Iris pigment epithelial cell (primary cell): ENCODE data around the gene STAT5B.
A peak's percentile ranks its signal among the peaks of the same experiment; 100 is the strongest.
"Not testable (repeated sequence)": the region's sequence is repeated elsewhere in the genome, so short reads cannot be mapped to it uniquely, and the experiment has no call there.

Experiments
- DNase-seq: peaks from one replicate; pipeline ENCODE4 v3.0.0-alpha.2; 2011; ENCODE audit warnings: low read depth

Gene STAT5B

GRCh38 chr17:42233156-42233555 is 43.0 kb downstream of the STAT5B start:
- DNase-seq = peak; percentile 82

DNA sequence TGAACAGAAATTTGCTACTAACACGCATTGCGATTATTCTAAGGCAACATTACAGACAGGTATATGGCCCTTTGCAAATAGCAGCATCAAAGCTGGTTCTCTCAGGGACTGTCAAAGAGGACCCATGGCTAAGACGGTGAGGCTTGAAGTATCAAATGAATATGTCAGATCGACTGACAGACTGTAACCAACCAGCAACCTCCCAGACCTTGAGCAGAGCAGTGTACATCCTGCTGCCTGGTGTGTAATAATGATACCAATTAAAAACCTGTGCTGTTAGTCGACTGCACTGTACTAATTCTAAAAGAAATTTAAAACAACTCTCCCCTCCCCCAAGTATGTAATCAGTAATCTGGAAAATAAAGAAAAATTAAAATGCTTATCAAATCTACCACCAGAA is 46.0 kb downstream of the STAT5B start:
- DNase-seq = no peak

DNA sequence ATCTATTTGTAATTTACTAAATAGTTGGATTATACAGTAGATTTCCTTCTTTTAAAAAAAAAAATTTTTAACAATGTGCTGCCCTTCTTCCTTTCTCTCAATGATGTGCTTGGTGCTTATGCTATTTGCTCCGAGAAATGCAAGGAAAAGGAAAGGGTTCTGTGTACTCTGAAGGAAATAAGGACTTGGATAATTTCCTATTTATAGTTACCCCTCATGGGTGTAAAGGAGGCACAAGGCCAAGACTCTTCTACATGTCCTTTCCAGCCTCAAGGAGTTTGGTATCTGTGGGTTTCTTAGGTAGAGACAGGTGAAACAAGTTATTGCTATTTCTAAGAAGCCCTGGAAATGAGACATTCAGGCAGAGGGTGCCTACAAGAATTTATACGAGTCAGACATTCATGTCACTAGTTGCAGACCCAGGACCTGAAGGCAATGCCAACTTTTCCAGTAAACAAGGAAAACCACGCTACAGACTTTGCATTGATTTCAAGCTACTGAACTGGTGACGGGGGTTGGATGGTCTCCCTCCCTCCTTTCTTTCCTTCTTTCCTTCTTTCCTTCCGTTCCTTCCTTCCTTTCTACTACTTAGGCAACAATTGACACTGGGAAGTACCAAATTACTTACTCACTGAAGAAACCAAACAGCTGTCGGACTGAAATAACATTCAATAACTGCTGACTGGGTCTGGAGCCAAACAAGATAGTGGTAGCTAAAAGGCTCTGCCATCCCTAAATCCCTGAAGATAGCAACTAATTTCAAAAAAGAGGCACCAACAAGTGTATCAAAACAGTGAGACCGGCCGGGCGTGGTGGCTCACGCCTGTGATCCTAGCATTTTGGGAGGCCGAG is 48.1 kb downstream of the STAT5B start:
- peak; percentile 56 for DNase-seq

DNA sequence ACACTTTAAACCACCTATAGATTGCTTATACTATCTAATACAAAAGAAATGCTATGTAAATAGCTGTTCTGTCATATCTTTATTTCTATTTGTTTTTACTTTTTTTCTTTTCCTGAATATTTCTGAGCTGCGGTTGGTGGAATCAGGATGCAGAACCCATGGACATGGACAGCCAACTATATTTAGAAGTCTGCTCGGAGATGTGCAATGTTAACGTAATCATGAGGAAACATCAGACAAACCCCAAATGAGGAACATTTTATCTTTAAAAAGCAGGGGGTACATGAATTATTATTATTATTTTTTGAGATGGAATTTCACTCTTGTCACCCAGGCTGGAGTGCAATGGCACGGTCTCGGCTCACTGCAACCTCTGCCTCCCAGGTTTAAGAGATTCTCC is 50.5 kb downstream of the STAT5B start:
- DNase-seq = no peak

GRCh38 chr17:42224651-42225050 is 51.5 kb downstream of the STAT5B start:
- DNase-seq = no peak

- DNase-seq = peak; percentile 73
These were observed 54.1 kb downstream of the STAT5B start for GRCh38 chr17:42221886-42222745.

- not testable (repeated sequence) for DNase-seq
These were observed 56.9 kb downstream of the STAT5B start for GRCh38 chr17:42219280-42219679.

DNA sequence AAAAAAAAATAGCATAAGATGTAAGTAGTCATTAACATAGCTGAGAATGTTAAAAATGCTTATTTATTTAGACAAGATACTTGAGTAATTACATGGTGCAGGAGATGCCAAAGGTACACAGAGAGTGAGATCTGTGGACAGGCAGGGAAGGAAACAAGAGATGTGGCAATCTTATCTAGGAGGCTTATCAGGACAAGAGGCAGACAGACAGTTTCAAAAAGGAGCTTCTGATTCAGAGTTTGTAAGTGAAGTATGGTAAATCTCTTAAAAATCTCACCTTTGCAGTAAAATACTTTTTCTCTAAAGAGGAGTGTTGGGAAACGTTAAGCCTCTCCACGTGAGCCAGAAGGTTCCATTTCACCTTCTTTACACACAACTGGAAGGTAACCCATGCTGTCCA is 62.0 kb downstream of the STAT5B start:
- DNase-seq = peak; percentile 34

DNA sequence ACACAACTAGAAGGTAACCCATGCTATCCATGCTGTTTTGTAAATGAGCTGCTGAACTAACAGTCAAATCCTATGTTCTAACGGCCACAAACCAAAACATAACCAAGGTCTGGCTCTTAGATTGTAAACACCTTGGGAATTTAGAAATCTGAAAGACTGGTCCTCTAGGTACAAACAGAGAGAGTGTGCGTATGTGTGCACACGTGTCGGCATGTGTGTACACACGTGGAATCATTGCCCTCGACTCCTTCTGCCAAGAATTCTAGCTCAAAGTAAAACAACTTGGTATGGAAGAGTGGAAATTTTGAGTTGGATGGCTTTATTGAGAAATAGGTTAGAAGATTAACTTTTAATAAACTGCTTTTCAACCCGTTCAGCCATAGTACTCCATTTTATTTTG is 63.8 kb downstream of the STAT5B start:
- DNase-seq = no peak

GRCh38 chr17:42211921-42212341 is 64.3 kb downstream of the STAT5B start:
- not testable (repeated sequence) for DNase-seq

- no peak for DNase-seq
These were observed 66.1 kb downstream of the STAT5B start for GRCh38 chr17:42210046-42210445.

DNA sequence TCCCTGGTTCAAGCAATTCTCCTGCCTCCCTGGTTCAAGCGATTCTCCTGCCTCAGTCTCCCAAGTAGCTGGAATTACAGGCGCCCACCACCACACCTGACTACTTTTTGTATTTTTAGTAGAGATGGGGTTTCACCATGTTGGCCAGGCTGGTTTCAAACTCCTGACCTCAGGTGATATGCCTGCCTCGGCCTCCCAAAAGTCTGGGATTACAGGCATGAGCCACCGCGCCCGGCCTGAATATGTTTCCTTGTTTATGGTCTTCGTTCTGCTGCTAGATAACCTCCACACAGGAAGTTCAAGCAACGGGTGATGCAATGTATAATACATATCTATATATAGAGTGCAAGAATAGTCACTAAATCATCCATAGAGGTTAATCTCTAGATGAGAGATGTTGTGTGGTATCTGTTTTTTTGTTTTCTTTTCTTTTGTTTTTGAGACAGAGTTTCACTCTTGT is 70.0 kb downstream of the STAT5B start:
- peak; percentile 22 for DNase-seq

GRCh38 chr17:42203354-42203753 is 72.8 kb downstream of the STAT5B start:
- no peak for DNase-seq

- DNase-seq = peak; percentile 72
These were observed 73.5 kb downstream of the STAT5B start for GRCh38 chr17:42202696-42203095.

DNA sequence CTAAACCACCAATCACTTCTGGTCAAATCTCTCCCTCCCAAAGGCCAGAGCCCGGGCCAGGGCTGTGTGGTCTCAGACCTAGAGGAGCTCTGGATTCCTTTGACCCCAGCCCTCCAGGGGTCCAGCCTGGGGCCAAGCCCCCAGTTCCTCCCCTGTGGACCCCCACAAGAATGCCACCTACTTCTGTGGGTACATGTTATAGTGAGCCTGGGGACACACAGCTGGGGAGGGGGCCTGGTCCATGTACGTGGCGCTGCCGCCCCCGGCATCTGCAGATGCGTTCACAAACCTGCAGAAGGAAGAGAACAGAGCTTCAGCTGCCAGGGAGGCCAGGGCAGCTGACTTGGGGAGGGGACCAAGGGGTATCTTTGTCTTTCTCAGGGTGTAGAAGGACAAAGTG is 74.0 kb downstream of the STAT5B start:
- no peak for DNase-seq

- no peak for DNase-seq
These were observed 74.8 kb downstream of the STAT5B start for GRCh38 chr17:42201458-42201772.

DNA sequence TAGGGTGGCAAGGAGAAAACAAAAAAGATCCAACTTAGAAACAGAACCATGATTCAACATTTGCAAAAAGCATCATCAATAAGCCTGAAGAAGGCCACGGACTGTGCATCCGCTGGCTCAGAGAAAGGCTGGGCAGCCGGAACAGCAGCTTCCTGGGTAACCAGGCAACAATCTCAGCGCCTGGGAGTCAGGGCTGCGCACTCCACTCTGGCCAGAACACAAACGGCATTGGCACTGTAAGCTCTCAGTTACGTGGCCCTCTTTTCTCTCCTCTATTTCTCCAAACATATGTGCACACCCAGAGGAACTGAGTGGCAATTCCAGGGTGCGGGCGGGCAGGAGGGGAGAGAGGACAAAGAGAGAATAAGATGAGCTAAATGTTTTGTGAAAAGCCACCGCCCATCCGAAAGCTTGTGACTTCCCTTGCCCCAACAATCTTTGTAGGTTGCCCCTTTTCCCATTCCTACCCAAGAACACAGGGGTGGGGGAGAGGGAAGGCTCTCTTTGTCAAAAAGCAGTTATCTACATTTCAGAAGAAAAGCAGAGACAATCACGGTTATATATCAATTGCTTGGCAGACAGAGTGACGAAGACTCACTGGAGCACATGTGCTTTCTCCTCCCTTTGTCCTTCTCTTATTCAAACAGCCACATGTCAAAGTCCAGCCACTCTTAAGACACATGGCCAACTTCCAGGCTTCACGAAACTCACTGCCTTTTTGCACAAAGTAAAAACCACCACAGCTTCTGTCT is 75.3 kb downstream of the STAT5B start:
- DNase-seq = no peak

DNA sequence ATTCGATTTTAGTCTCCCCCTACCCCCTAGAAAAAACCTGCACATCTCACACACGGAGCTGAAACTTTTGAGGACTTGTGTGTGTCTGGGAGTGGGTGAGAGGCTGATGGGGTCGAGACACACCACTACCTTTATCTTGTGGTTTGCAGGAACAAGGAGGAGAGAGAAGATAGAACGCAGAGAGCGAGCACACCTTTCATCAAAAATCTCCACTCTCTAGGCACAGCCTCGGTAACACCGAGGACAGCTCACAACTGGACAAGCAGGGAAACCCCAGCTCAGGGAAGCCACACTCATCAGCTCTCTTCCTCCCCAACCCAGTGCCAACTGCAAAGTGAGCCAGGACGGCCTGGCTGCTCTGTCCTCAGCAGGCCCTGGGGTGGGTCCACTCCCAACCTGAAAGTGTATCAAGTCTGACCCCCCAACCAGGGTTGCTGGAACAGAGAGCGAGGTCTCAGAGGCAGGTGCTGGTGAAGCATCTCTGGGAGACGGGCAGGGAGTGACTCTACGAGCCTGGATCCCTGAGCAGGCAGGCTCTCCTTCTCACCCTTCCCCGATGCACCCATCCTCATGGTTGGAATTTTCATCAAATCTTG is 76.7 kb downstream of the STAT5B start:
- DNase-seq = no peak

DNA sequence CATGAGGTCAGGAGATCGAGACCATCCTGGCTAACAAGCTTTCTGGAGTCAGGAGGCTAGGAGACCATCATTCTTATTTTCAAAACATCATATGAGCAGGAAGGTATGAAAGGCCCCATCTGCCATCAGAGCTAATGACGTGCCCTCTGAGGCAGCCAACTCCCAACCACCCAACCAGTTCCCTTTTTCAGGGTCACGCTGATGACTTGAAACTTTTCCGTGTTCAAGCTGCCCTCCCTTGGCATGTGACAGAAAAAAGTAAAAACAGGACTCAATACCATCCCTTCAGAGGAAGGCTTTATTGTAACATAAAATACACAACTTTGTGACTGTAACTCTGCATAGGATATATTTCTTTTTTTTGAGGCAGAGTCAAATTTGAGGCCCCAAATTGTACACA is 77.3 kb downstream of the STAT5B start:
- DNase-seq = no peak

- DNase-seq = no peak
These were observed 78.5 kb downstream of the STAT5B start for GRCh38 chr17:42197564-42198156.
